PC-3 (cell line): ENCODE data around the gene CDC42EP5. TPM values are rescaled to one million over a fixed set of nuclear protein-coding genes. Genes with fewer than 3 reads are reported as not detected.
"Not testable (repeated sequence)": the region's sequence is repeated elsewhere in the genome, so short reads cannot be mapped to it uniquely, and the experiment has no call there.

ENCODE experiments used
- ATAC-seq: fragments of 200-7000 bp; cut with Tn5 transposase; 2 replicates; pipeline ENCODE4 v1.9.1; 2020; ENCODE audit warnings: mild to moderate bottlenecking, moderate library complexity
- BruUV-seq: library from RNA; stranded (reverse); fragments of 400-500 nt; replicated peaks from 2 replicates; lab custom pipeline; 2021; lab: Mats Ljungman, UMichigan
- CTCF ChIA-PET: fragments of 300-600 bp; sonication (Branson Sonifier 250); formaldehyde crosslinking; loops from one replicate; lab custom pipeline; 2022; ENCODE audit warnings: antibody characterized with exemption; lab: Charles Lee
- POLR2A ChIA-PET: fragments of 300-600 bp; sonication (Branson Sonifier 250); formaldehyde crosslinking; loops from one replicate; lab custom pipeline; 2022; ENCODE audit warnings: antibody characterized with exemption; ENCODE audit not compliant: unreplicated experiment; lab: Charles Lee
- DNase-seq: peaks from one replicate; pipeline ENCODE4 v3.0.0-alpha.2; 2015
- H2AFZ ChIP-seq: fragments of 300-600 bp; sonication (generic); 2 replicates; pipeline ENCODE4 v1.6.0; 2016; ENCODE audit warnings: antibody characterized with exemption, low read length
- H3F3A ChIP-seq: fragments of 300-600 bp; sonication (generic); one replicate; pipeline ENCODE4 v1.6.0; 2017; ENCODE audit warnings: antibody characterized with exemption, low read length, control low read depth, mild to moderate bottlenecking; ENCODE audit not compliant: unreplicated experiment
- H3K27ac ChIP-seq: fragments of 300-600 bp; sonication (generic); 2 replicates; pipeline ENCODE4 v1.5.1; 2016; ENCODE audit warnings: mild to moderate bottlenecking, low read length
- H3K27me3 ChIP-seq: fragments of 300-600 bp; sonication (generic); 2 replicates; pipeline ENCODE4 v1.6.1; 2016; ENCODE audit warnings: low read length, mixed read lengths
- H3K36me3 ChIP-seq: fragments of 300-600 bp; sonication (generic); 2 replicates; pipeline ENCODE4 v1.6.1; 2016; ENCODE audit warnings: low read depth, mixed run types, low read length, mixed read lengths
- H3K4me1 ChIP-seq: fragments of 300-600 bp; sonication (generic); 2 replicates; pipeline ENCODE4 v1.5.1; 2016; ENCODE audit warnings: low read length; ENCODE audit not compliant: insufficient read depth
- H3K4me2 ChIP-seq: fragments of 300-600 bp; sonication (generic); 2 replicates; pipeline ENCODE4 v1.6.0; 2016; ENCODE audit warnings: low read length
- H3K4me3 ChIP-seq: fragments of 300-600 bp; sonication (generic); 2 replicates; pipeline ENCODE4 v1.5.1; 2016; ENCODE audit warnings: mild to moderate bottlenecking, low read length, mixed read lengths
- H3K79me2 ChIP-seq: fragments of 300-600 bp; sonication (generic); 2 replicates; pipeline ENCODE4 v1.6.1; 2017; ENCODE audit warnings: low read length, mixed read lengths
- H3K9ac ChIP-seq: fragments of 300-600 bp; sonication (generic); 2 replicates; pipeline ENCODE4 v1.6.0; 2016; ENCODE audit warnings: mild to moderate bottlenecking, low read length
- H3K9me2 ChIP-seq: fragments of 300-600 bp; sonication (generic); replicated peaks from 2 replicates; pipeline ENCODE4 v1.6.1; 2016; ENCODE audit warnings: mixed run types, low read length, mixed read lengths
- H3K9me3 ChIP-seq: fragments of 300-600 bp; sonication (generic); 2 replicates; pipeline ENCODE4 v1.6.1; 2016; ENCODE audit warnings: low read length, mixed read lengths
- H4K20me1 ChIP-seq: fragments of 300-600 bp; sonication (generic); 2 replicates; pipeline ENCODE4 v1.6.1; 2016; ENCODE audit warnings: low read length, mixed read lengths
- EZH2 ChIP-seq: fragments of 300-600 bp; sonication (generic); IDR thresholded peaks from one replicate; pipeline ENCODE4 v1.6.1; 2017; ENCODE audit warnings: antibody characterized with exemption, mild to moderate bottlenecking, low read length; ENCODE audit not compliant: unreplicated experiment
- EZH2phosphoT487 ChIP-seq: fragments of 300-600 bp; sonication (generic); IDR thresholded peaks from 2 replicates; pipeline ENCODE4 v1.6.1; 2018; ENCODE audit warnings: mild to moderate bottlenecking, antibody characterized with exemption, low read length, borderline replicate concordance
- intact Hi-C: fragments of 100-400 bp; cut with micrococcal nuclease; formaldehyde crosslinking; loops from 2 replicates; pipeline ENCODE4 v1.9.0; 2023
- total RNA-seq: library from RNA; depleted of rRNA; stranded (reverse); fragments of >200 nt; gene quantifications from 2 replicates; pipeline ENCODE4 v1.2.3, GENCODE V29; 2014
- TF ChIP-seq, protein P1 (sequence below): fragments of 300-600 bp; sonication (generic); conservative IDR thresholded peaks from 2 replicates; pipeline ENCODE4 v1.5.1; 2017; ENCODE audit warnings: antibody characterized with exemption, low read depth, mild to moderate bottlenecking, low read length

Gene CDC42EP5
- total RNA-seq, 1 experiment from 2014 or later: 0.73 TPM

DNA sequence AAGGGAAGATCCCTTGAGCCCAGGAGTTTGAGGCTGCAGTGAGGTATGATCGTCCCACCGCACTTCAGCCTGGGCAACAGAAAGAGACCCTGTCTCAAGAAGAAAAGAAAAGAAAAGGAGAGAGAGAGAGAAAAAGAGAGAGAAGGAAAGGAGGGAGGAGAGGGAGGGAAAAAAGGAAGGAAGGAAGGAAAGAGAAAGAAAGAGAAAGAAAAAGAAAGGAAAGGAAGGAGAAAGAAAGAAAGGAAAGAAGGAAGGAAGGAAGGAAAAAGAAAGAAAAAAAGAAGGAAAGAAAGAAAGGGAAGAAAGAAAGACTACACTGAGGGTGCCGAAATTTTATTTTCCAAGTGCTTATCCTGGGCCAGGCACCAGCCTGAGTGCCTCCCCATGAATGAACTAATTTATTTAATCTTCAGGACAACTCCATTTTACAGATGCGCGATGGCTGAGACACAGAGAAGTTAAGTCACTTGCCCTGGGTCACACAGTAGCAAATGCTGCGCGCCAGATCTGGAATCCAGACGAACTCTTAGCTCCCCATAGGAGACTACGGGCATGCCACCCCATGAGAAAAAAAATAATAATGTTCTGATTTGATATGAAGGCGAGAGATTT is 2.7 kb downstream of the CDC42EP5 start:
- no peaks in the 10 kb centered on the region for H4K20me1 ChIP-seq
- H3K79me2 ChIP-seq: no peaks in the 10 kb centered on the region
- BruUV-seq: no TSS peak
- no peak for DNase-seq
- H3K4me2 ChIP-seq: peak overlapping the region; percentile 64
- ChIA-PET CTCF (no interaction called here), POLR2A (no interaction called here)
- H3K4me1 ChIP-seq: peaks cover 13% of the 10 kb centered on the region; the same call in 1 of the 2 replicates
- no peaks in the 10 kb centered on the region for H3F3A ChIP-seq
- H3K9ac ChIP-seq: no peak overlapping the region
- no peak overlapping the region for H3K27ac ChIP-seq
- intact Hi-C loops: no loop called here
- no peak; the same call in 1 of the 2 replicates for ATAC-seq
- TF ChIP-seq EZH2phosphoT487: no peak
- no peak for TF ChIP-seq EZH2
- TF ChIP-seq, protein P1, sequence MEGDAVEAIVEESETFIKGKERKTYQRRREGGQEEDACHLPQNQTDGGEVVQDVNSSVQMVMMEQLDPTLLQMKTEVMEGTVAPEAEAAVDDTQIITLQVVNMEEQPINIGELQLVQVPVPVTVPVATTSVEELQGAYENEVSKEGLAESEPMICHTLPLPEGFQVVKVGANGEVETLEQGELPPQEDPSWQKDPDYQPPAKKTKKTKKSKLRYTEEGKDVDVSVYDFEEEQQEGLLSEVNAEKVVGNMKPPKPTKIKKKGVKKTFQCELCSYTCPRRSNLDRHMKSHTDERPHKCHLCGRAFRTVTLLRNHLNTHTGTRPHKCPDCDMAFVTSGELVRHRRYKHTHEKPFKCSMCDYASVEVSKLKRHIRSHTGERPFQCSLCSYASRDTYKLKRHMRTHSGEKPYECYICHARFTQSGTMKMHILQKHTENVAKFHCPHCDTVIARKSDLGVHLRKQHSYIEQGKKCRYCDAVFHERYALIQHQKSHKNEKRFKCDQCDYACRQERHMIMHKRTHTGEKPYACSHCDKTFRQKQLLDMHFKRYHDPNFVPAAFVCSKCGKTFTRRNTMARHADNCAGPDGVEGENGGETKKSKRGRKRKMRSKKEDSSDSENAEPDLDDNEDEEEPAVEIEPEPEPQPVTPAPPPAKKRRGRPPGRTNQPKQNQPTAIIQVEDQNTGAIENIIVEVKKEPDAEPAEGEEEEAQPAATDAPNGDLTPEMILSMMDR: no peak
- H2AFZ ChIP-seq: peak overlapping the region; percentile 54; the same call in 1 of the 2 replicates
- no peaks in the 10 kb centered on the region for H3K36me3 ChIP-seq
- H3K9me2 ChIP-seq: no peaks in the 10 kb centered on the region
- H3K4me3 ChIP-seq: peak overlapping the region; percentile 52
- H3K9me3 ChIP-seq: no peaks in the 10 kb centered on the region
- H3K27me3 ChIP-seq: peaks cover 24% of the 10 kb centered on the region

DNA sequence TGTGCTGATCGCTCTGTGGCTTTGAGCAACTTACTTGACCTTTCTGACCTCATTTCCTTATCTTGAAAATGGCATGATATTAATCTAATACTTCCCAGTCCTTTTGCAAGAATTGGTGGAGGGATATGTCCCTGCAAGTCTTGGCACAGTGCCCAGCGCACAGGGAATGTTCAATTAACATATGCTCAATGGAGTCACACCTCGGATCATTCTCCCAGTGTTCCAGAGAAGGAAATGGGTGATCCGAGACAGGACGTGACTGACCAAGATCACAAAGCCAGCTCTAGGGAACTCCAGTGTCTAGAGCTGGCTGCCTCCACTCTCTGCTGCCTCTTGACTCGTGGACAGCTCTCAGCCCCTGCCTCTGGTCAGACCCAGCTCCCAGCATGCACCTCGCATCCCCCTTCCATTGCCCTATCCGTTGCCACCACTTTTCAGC is 3.6 kb downstream of the CDC42EP5 start:
- no peak for DNase-seq
- Histone ChIP-seq H3K9me2 (no peaks in the 10 kb centered on the region), H3F3A (no peaks in the 10 kb centered on the region), H3K4me1 (peaks cover 15% of the 10 kb centered on the region; the same call in 1 of the 2 replicates), H3K4me3 (no peak overlapping the region), H3K9ac (no peak overlapping the region), H3K27ac (no peak overlapping the region), H2AFZ (no peak overlapping the region), H4K20me1 (no peaks in the 10 kb centered on the region), H3K79me2 (no peaks in the 10 kb centered on the region), H3K27me3 (peaks cover 24% of the 10 kb centered on the region), H3K9me3 (no peaks in the 10 kb centered on the region), H3K4me2 (no peak overlapping the region), H3K36me3 (no peaks in the 10 kb centered on the region)
- no TSS peak for BruUV-seq
- POLR2A ChIA-PET: no interaction called here
- ATAC-seq: no peak
- CTCF ChIA-PET: no interaction called here
- TF ChIP-seq EZH2 (no peak), EZH2phosphoT487 (no peak)
- TF ChIP-seq, protein P1: no peak
- intact Hi-C loops: no loop called here

DNA sequence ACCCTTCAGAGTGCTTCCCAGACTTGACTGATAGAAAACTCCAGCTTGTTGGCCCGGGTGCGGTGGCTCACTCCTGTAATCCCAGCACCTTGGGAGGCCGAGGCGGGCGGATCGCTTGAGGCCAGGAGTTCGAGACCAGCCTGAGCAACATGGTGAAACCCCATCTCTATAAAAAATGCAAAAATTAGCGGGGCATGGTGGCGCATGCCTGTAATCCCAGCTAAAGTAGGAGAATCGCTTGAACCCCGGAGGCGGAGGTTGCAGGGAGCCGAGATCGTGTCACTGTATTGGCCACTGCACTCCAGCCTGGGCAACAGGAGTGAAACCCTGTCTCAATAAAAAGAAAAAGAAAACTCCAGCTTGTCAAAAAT is 7.0 kb downstream of the CDC42EP5 start:
- H3K4me3 ChIP-seq, POLR2A ChIA-PET, H3K9ac ChIP-seq, H3F3A ChIP-seq, H4K20me1 ChIP-seq, intact Hi-C loops, H2AFZ ChIP-seq, H3K36me3 ChIP-seq, ATAC-seq, H3K9me2 ChIP-seq, H3K9me3 ChIP-seq, DNase-seq, BruUV-seq, H3K27ac ChIP-seq, H3K4me2 ChIP-seq: not testable (repeated sequence)
- CTCF ChIA-PET: interaction anchor here (0.5 kb wide), 1 partner anchor 680 kb away, joined by 3 read pairs; no protein-coding TSS in a partner anchor
- Histone ChIP-seq H3K79me2 (peaks cover 18% of the 10 kb centered on the region), H3K4me1 (peaks cover 25% of the 10 kb centered on the region), H3K27me3 (peaks cover 19% of the 10 kb centered on the region)
